Upper lobe of left lung (tissue), 6 donors: ENCODE measurements around the gene TAB3. TPM values are rescaled to one million over a fixed set of nuclear protein-coding genes. Genes with fewer than 3 reads are reported as not detected.

Experiments
- ATAC-seq, 2 donors: fragments of 200-7000 bp; cut with Tn5 transposase; one replicate each; pipeline ENCODE4 v1.9.1; 2022; ENCODE audit warnings: mild to moderate bottlenecking in 2 of 2, moderate library complexity in 2 of 2; ENCODE audit not compliant: low FRiP score in 2 of 2
- DNase-seq, 2 donors: peaks; one replicate each; pipeline ENCODE4 v3.0.0-alpha.2; 2019 to 2020
- H3K27ac ChIP-seq, 4 donors: fragments of 200-600 bp; sonication (generic); one replicate each; pipeline ENCODE4 v1.5.1; 2016 to 2019
- H3K27me3 ChIP-seq, 4 donors: fragments of 200-600 bp; sonication (generic); one replicate each; pipeline ENCODE4 v1.5.1; 2017 to 2019
- H3K36me3 ChIP-seq, 4 donors: fragments of 200-600 bp; sonication (generic); one replicate each; pipeline ENCODE4 v1.5.1; 2016 to 2019
- H3K4me1 ChIP-seq, 4 donors: fragments of 200-600 bp; sonication (generic); one replicate each; pipeline ENCODE4 v1.5.1; 2018 to 2019
- H3K4me3 ChIP-seq, 4 donors: fragments of 200-600 bp; sonication (generic); one replicate each; pipeline ENCODE4 v1.5.1; 2017 to 2019; ENCODE audit warnings: mild to moderate bottlenecking in 2 of 4, moderate library complexity in 1 of 4
- H3K9me3 ChIP-seq, 4 donors: fragments of 200-600 bp; sonication (generic); one replicate each; pipeline ENCODE4 v1.5.1; 2018 to 2019
- EP300 ChIP-seq, 4 donors: sonication (generic); formaldehyde crosslinking; IDR thresholded peaks; one replicate each; pipeline ENCODE4 v1.5.1; 2017; ENCODE audit warnings: antibody characterized with exemption in 4 of 4, control low read depth in 2 of 4
- POLR2A ChIP-seq, 4 donors: fragments of 450-650 bp; IDR thresholded peaks; one replicate each; pipeline ENCODE4 v1.5.1; 2016 to 2017; ENCODE audit warnings: antibody characterized with exemption in 4 of 4, mild to moderate bottlenecking in 2 of 4
- POLR2AphosphoS5 ChIP-seq, 2 donors: sonication (generic); formaldehyde crosslinking; IDR thresholded peaks; one replicate each; pipeline ENCODE4 v1.5.1; 2017; ENCODE audit warnings: antibody characterized with exemption in 2 of 2
- WGBS, 2 donors: methylation state at CpG; one replicate each; pipeline ENCODE4 v1.1.5; 2017 to 2018; 5-methylcytosine and 5-hydroxymethylcytosine counted together
- total RNA-seq, 6 donors: library from RNA; depleted of rRNA in 4 of 6; stranded (reverse); fragments of >200 nt in 4 of 6; gene quantifications; one replicate each; pipeline versions ENCODE4 v1.1.0 to v1.2.1, GENCODE V29; 2016 to 2021
- TF ChIP-seq, protein P1 (sequence below), 6 experiments: fragments of 450-650 bp in 4 of 6; fragments of 200-600 bp in 2 of 6; sonication (generic) in 2 of 6; IDR thresholded peaks; one replicate each; pipeline ENCODE4 v1.5.1; 2016 to 2019; ENCODE audit warnings: antibody characterized with exemption in 6 of 6
- donor health status: DM: no; HTN: no; CAD: no; lungs with moderate emphysema.
- donor health status: DM: no; HTN: yes; CAD: no; lungs with severe emphysema.

TAB3 gene, protein sequence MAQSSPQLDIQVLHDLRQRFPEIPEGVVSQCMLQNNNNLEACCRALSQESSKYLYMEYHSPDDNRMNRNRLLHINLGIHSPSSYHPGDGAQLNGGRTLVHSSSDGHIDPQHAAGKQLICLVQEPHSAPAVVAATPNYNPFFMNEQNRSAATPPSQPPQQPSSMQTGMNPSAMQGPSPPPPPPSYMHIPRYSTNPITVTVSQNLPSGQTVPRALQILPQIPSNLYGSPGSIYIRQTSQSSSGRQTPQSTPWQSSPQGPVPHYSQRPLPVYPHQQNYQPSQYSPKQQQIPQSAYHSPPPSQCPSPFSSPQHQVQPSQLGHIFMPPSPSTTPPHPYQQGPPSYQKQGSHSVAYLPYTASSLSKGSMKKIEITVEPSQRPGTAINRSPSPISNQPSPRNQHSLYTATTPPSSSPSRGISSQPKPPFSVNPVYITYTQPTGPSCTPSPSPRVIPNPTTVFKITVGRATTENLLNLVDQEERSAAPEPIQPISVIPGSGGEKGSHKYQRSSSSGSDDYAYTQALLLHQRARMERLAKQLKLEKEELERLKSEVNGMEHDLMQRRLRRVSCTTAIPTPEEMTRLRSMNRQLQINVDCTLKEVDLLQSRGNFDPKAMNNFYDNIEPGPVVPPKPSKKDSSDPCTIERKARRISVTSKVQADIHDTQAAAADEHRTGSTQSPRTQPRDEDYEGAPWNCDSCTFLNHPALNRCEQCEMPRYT
- 10 to 100 TPM; 13.5 to 42.1 (median 18.8) TPM for total RNA-seq

DNA sequence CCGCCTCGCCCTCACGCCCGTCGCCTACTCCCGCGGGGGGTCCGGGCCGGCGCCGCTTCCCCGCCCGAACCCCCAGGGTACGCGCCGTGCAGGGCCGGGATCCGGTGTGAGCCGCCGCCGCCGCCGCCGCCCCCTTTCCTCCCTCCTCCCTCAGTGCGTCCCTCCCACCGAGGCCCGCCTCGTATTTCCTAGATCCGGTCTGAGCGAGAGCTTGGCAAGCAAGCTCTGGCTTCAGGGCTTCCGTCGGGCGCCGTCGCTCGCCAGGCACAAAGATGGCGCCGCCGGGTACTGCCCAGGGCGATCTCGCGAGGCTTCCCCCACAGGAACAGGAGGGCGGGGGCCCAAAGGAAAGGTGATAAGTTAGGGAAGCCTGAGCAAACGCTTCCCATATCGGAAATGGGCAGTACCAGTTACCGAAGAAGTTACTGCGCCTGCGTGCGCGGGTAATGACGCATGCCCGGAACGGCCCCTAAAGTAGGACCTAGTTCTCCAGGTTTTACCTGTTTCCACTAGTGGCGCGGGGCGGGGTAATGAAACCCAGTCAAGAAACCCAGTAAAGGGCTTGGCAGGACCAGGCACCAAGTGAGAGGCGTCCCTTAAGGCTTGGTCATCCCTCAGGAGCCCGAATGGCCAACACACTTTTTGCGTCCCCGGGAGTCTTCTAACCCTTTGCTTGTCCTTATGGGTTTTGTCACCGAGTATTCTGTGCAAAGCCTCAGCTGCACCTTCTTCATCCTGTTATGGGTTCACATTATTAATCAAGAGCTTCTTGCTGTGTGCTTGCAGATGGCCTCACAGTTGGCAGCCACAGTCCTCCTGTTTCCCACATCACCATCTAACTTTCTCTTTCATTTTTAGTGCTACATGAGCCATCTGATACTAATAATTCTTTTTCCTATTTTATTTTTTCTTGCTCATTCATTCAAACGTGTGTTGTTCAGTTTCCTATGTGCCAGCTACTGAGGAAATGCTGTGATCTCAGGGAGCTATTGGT, at the start of gene TAB3:
Gene TAB3 (minus strand): TSS at position 108 of the 994 bp plus-strand sequence. CDS start 29,666 bp downstream, outside the sequence.
- TF ChIP-seq, protein P1, sequence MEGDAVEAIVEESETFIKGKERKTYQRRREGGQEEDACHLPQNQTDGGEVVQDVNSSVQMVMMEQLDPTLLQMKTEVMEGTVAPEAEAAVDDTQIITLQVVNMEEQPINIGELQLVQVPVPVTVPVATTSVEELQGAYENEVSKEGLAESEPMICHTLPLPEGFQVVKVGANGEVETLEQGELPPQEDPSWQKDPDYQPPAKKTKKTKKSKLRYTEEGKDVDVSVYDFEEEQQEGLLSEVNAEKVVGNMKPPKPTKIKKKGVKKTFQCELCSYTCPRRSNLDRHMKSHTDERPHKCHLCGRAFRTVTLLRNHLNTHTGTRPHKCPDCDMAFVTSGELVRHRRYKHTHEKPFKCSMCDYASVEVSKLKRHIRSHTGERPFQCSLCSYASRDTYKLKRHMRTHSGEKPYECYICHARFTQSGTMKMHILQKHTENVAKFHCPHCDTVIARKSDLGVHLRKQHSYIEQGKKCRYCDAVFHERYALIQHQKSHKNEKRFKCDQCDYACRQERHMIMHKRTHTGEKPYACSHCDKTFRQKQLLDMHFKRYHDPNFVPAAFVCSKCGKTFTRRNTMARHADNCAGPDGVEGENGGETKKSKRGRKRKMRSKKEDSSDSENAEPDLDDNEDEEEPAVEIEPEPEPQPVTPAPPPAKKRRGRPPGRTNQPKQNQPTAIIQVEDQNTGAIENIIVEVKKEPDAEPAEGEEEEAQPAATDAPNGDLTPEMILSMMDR (IDR thresholded peaks at IDR 0.05): peak in 1 of 6 experiments; percentile 22
- peak in 1 of 4 donors; percentile 29 for TF ChIP-seq EP300 (IDR thresholded peaks at IDR 0.05)
- peak; percentile 63 to 73 for TF ChIP-seq POLR2AphosphoS5 (IDR thresholded peaks at IDR 0.05)
- peak in 2 of 4 donors; percentile 61 to 73 for TF ChIP-seq POLR2A (IDR thresholded peaks at IDR 0.05)
- 1 to 25% methylated on average over 6 to 49 of the region's 62 CpGs for WGBS, 2 donors
- H3K27ac ChIP-seq: peak within 1 kb of the TSS; percentile 83 to 92 (median 86)

DNA sequence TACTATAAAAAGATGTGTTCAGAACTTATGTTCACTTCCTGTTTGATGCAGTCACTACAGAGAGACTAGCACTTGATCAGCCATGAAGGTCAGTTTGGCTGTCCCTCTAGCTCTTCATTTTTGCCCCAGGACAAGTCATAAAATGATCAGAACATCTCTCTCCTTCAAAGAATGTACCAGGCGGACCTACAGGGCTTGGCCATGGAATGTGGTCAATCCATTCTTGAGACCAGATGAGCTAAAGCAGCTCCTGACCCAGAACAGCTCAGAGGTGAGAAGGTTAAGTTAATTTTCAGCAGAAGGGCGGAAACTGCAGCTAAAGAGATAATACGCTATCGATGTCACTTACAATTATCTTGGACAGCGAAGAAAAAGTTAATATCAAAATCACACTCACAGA, 49.2 kb upstream of the TAB3 start:
- DNase-seq: no peak
- Histone ChIP-seq H3K27ac (no peak overlapping the region), H3K4me1 (no peaks in the 10 kb centered on the region), H3K27me3 (no peaks in the 10 kb centered on the region), H3K4me3 (no peak overlapping the region), H3K9me3 (no peaks in the 10 kb centered on the region), H3K36me3 (no peaks in the 10 kb centered on the region)
- 82 to 95% methylated on average over 5 of the region's 5 CpGs for WGBS, 2 donors
- no peak for TF ChIP-seq POLR2AphosphoS5 (IDR thresholded peaks at IDR 0.05)
- TF ChIP-seq, protein P1 (IDR thresholded peaks at IDR 0.05): no peak
- no peak for TF ChIP-seq EP300 (IDR thresholded peaks at IDR 0.05)
- TF ChIP-seq POLR2A (IDR thresholded peaks at IDR 0.05): no peak
- ATAC-seq: no peak

More for the DNA sequence above, at the start of gene TAB3:
- Histone ChIP-seq H3K4me3 (peak within 1 kb of the TSS; percentile 57 to 87 (median 78)), H3K27me3 (no peaks in the 10 kb centered on the region), H3K4me1 (peaks cover 0 to 6% (median 0%) of the 10 kb centered on the region in 4 donors), H3K9me3 (no peaks in the 10 kb centered on the region), H3K36me3 (no peaks in the 10 kb centered on the region)
- peak; percentile 97 for ATAC-seq
- DNase-seq: peak; percentile 94 to 96

DNA sequence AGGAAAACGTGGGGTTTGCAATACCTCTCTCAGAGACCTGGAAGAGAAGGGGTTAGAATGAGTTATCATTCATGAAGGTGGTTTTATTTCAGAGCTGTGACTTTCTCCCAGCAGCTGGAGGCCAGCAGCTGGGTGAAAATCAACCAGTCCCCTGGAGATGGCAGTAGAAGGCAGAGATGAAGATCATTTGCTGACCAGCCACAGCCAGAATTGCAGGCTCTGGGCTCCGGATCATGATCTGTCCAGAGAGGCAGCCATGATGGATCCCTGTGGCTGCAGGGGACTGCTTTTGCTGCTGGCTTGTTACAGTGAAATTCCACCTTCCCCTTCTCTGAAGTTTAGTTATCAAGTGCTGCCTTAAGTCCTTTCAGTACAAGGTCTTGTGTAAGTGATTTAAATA, 46.9 kb upstream of the TAB3 start:
- Histone ChIP-seq H3K4me3 (no peak overlapping the region), H3K36me3 (no peaks in the 10 kb centered on the region), H3K27me3 (no peaks in the 10 kb centered on the region), H3K9me3 (no peaks in the 10 kb centered on the region), H3K27ac (no peak overlapping the region), H3K4me1 (no peaks in the 10 kb centered on the region)
- ATAC-seq: no peak
- 23 to 29% methylated on average over 1 to 2 of the region's 2 CpGs for WGBS, 2 donors
- peak in 1 of 2 donors; percentile 30 for DNase-seq
- no peak for TF ChIP-seq POLR2AphosphoS5 (IDR thresholded peaks at IDR 0.05)
- TF ChIP-seq, protein P1 (IDR thresholded peaks at IDR 0.05): peak in 1 of 6 experiments; percentile 18

DNA sequence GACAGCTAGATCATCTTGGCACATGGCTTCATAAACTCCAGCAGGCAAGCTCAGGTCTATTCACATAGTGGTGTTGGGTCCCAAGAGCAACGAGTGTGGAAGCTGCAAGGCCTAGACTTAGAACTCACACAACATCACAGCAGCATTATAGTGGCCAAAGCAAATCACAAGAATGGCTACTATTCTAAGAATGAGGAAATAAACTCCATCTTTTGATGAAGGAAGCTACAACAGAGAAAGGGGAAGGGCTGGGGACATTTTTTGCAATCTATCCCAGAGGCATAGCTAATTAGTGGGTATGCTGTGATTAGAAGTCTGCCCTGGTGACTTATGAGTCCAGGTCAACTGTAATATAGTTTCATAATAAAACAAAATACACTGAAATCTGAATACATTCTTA, 42.9 kb upstream of the TAB3 start:
- no peak for ATAC-seq
- no peaks in the 10 kb centered on the region for H3K4me1 ChIP-seq
- H3K27ac ChIP-seq: no peak overlapping the region
- H3K27me3 ChIP-seq: no peaks in the 10 kb centered on the region
- H3K36me3 ChIP-seq: no peaks in the 10 kb centered on the region
- 31% methylated on average over 1 of the region's 1 CpG; no CpG with 5 or more reads in 1 of the 2 donors for WGBS, 2 donors
- no peak overlapping the region for H3K4me3 ChIP-seq
- DNase-seq: no peak
- TF ChIP-seq, protein P1 (IDR thresholded peaks at IDR 0.05): no peak
- no peak for TF ChIP-seq POLR2AphosphoS5 (IDR thresholded peaks at IDR 0.05)
- no peak for TF ChIP-seq POLR2A (IDR thresholded peaks at IDR 0.05)
- no peak for TF ChIP-seq EP300 (IDR thresholded peaks at IDR 0.05)
- H3K9me3 ChIP-seq: no peaks in the 10 kb centered on the region
